NOMO-1 treated with DMSO at 0.1 percent for 48 hours (cell line): ENCODE data around the gene HOXA13.
A peak's percentile ranks its signal among the peaks of the same experiment; 100 is the strongest.

Experiments
- DNase-seq: peaks from one replicate; lab custom pipeline; 2025; ENCODE audit not compliant: unreplicated experiment; lab: John Stamatoyannopoulos, UW

HOXA13 gene

DNA sequence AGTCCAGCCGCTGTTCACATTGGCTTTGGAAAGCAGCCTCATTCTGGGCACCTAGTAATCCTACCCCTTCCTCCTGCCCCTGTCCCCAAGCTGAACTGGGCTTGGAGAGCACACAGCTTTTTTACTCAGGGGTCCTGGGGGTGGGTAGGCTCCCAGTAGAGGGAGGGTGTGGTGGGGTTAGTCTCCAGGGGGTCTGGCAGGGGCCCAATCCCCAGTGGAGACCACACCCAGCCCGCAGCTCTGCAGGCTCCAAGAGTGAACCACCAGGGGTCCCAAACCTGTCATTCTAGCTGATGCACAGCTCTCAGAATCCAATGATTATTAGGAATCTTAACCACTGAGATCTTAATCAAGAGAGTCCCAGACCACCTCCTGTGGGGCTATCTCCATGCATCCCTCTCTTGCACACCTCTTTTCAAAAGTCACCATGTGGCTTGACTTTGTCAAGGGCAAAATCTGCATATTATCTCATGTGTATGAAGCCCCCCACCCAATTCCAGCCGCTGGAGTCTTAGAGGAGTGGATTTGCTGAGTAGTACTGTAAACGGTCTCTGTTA lies 17.5 kb downstream of the HOXA13 start:
- DNase-seq = no peak

DNA sequence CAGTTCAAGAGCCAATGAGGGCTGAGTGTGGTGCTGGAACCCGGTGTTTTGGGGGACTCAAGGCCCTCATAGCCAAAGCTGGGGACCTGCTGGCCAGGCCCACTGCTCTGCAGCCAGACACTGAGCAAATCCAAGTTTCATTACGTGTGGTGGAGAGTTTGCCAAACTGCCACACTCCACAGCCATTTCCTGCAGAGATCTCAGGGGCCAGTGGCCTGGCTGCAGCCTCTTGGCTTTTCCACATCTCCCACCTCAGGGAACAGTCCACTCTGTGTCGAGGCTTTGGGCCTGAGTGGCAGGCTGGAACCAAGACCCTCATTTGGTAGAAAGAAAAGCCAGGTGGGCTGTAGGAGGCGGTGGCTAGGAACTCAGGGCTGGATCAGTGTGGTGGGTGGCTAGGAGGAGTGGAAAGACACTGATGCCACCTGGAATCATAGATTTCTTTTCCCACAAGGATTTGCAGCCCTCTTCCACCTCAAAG lies 18.1 kb downstream of the HOXA13 start:
- no peak for DNase-seq

DNA sequence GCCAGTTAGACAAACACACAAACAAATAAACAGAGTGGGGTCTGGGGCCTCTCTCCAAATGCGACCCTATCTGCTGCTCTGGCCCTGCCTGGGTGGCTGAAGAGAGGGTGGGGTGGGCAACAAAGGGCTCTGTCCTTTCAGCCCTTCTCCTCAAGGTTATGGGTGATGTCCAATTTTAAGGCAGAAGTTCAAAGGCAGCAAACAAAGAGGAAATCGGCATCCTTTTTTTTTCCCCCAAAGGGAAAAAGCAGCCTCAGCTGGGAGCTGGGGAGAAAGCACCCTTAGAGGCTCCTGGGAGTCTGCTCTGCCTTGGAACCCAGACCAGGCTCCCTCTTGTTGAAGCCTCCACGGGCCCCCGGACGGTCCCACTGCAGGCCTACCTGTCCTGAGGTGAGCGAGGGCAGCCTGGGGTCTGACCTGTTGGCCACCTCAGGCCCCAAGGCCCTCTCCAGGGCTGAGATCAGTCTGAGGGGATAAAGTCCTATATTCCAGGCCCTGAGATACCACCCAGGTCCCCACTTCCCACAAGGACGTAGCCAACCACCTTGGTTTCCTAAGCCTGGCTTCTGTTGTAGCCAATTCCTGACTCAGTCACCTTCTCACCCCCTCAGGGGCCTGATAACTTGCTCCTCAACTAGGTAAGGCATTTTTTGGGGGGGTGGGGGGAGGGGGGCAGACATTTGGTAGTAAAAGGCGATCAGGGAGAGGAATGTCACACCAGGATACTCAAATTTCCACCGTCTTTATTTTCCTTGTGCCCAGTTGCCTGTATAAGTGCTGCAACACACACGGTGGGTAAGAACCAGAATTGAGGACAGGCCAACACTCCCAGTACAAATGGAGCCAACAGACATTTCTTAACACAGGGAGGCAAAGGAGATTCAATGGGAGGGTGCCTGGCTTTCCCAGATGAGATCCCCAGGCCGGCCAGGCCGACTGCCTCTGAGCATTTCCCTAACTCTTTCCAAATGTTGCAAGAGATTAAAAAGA lies 19.2 kb downstream of the HOXA13 start:
- DNase-seq = no peak

DNA sequence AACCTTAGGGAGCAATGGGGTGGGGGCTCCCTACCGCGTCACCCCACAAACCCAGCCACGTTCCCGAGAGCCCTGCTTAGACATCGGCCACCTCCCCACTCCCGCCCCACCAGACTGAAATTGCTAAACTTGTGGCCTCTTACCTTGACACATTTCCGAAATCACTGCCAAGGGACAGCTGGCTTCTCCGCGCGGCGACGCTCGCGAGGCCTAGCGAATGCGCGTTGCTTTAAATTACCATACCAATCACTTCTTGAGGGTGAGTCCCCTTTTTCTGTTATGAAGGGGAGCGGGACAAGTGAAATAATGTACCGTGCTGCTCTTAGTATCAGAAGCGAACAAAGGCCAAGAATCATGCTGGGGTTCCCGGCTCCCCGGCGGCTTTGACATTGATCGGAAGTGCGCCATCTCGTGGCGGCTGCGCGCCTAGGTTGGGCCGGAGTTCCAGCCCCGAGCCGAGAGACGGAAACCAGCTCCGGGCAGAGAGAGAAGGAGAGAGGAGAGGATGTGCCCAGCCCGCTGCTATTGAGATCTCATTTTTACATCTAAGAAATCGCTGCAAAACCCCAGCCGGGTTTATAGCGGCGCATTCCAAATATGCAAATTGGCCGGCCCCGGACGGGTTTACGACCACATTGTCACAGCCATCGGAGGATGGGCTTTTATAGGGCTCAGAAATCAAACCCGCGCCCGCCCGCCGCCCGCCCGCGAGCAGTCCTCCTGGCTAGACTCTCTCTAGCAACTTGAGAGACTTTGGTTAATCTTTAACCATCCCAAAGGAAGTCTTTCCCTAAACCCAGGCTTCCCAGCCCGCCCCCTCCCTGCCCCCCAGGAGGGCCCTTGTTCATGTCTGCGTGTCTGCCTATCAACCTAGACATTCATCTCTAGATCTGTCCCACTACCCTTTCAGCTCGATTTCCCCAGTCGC lies 20.1 kb downstream of the HOXA13 start:
- DNase-seq = peak; percentile 73

DNA sequence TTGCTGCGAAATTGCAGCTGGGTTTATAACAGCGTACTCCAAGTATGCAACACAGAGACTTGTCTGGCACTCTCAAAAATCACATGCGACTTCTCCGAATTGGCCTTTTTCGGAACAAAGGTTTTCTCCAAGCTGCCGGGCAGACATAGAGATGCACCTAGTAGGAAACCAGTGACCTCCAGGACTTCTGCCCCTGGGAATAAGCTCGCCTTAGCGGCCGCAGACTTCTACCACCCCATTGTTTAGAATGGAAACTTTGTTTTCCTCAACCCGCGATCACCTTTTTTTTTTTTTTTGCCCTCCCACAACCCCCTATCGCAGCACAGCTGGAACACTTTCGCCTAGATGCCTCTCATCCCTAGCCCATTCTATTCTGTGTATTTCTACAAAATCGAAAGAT lies 20.9 kb downstream of the HOXA13 start:
- DNase-seq = no peak

DNA sequence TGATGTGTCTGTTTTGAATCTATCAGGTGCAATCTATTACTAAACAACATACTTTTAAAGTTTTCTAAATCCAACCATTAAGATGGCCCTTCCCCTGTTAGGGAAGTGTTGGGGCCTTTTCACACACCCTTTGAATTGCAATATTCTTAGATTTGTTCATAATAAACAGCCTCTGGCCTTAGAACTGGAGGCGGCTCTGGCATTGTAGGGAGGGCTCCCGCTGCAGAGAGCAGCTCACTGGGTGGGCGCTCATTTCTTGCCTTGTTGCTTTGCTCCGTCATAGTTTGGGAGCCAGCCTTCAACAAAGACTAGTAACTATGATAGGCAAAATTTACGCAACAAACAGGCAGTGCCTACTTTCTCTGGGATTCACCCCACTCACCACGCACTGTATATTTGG lies 21.5 kb downstream of the HOXA13 start:
- no peak for DNase-seq

DNA sequence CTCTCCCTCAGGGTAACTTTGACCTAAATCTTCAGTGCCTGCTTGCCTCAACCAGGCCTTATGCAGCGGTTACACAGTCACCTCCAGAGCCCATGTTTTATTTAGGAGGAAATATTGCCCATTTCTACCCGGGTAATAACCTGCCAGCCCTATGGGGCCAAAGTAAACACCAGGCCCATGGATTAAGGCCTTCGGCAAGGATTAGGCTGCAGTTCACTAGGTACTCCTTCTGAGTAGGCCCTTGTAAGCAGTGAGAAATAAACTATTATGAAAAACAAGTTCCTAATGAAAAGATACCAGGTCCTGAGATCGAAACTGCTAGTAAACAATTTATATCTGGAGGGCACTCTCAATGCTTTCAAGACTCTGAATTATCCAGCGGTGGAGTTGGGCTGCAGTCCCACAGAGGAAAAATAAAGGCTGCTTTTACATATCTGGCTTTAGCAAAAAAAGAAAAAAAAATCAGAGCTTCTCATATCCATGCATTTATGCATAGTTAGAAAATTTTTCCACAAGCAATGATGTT lies 22.0 kb downstream of the HOXA13 start:
- DNase-seq = no peak

DNA sequence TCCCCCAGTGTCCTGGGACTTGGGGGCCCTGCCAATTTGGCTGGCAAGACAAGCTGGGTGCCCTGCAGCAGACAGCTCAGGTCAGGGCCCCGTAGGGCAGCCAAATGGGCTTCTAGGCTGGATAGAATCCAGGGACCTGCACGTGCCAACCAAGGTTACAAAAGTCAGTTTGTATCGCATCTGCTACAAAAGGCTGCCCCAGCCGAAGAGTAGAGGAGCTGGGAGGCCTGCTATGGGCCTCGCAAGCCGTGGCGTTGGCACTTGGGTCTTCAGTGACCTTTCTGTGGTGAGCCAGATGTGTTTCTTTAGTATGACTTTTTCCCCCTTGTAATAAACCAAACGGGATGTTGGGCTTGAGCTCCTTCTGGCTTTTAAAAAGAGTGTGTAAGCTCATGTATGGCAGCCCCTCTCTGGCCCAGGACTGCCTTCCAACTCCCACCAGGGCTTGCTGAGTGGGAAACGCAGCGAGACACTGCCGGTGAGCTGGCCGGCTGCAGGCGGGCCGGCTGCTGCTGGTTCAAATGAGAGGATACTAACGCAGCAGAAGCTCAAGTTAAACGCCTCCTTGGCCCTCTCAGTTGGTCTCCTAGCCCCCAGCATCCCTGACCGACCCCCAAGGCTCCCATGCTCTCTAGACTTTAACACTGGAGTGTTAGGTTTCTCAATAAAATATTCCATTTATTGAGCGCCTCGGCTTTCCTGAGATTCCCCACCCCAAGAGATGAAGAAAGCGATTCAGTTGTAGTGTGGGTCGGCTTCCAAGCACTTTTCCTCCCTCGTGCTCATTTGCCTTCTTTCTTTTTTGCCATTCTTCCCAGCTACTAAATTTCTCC lies 22.7 kb downstream of the HOXA13 start:
- no peak for DNase-seq

DNA sequence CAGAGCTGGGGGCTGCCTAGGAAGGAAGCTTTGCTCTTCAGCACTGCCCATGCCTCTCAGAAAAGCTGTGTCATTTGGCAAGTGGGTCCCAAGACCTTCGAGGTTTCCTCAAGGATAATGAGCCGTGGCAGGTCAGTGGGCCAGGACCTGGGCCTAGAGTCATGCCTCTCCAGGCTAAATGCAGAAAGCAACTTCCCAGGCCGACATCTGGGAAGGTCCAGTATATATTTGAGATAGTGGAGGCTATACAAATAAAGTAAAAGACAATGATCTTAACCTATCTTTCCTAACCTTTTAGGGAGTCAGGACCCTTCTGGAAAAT lies 23.4 kb downstream of the HOXA13 start:
- no peak for DNase-seq

DNA sequence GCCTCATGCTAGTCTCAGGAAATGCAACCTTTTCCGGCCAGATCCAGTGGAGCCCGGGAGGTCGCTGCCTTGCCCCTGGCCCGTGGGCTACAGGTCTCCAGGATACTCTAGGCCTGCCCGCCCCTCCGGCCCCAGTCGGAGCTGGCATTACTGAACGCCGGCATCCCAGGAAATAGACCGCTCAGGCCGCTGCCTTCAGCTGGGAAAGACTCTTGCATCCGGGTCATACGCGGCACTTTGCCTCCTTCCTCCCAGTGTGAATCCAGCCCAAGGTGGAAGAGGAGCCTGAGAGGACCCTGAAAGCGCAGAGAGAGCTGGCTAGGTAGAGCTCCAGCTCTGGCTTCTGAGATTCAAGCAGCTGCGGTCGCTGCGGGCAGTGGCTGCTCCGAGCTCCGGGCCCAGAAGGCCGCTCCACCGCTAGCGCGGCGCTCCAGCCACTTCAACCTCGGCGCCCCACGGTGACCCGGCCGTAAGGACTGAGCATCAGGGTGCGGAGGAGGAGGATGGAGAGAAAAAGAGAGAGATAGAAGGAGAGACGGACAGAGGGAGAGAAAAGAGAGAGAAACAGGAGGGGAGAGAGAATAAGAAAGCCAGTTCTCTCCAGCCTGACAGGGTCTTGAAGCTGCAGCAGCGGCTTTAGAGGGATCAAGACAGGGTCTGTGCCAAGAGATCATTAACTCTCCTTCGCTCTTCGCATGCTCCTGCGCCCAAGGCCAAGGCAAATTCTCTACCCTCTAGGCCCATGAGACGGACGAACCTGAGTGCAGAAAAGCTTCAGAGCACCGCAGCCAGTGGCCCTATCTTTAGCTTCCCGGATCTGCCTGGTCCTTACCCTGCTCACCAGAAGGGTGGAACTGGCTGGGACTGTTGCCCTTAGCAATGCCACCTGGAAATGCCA lies 24.0 kb downstream of the HOXA13 start:
- DNase-seq = no peak

DNA sequence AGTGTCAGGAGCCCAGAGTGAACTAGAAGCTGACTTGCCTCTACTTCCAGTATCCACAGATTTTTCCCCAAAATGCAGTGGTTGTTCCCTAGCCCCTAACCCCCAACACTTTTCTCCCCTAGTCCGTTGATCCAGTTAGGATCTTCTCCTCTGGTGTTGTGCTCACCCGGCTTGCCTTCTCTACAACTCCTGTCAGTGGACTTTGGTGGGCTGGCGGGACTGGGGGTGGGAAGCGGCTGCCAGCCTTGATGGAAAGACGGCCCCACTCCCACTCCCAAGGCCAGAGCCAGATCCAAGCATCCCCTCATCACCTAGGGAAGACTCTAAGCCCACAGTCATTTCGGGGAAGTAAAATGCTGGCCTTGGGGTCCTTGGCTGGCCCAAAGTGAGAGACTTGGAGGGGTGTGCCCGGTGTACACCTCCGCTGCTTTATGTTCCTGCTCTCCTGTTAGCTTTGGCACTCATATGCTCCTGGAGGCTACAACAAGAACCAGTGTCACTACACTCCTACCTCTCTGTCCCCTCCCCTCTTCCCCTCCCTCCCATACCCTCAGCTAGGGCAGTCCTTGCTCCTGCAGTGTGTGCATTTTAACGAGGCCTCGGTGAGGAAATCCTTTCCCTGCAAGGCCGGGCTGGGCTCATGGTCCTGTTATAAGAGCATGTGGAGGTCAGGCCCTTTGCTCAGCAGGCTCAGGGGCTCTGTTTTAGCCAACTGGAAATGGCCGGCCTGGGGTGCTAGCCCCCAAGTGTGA lies 24.8 kb downstream of the HOXA13 start:
- peak; percentile 62 for DNase-seq

DNA sequence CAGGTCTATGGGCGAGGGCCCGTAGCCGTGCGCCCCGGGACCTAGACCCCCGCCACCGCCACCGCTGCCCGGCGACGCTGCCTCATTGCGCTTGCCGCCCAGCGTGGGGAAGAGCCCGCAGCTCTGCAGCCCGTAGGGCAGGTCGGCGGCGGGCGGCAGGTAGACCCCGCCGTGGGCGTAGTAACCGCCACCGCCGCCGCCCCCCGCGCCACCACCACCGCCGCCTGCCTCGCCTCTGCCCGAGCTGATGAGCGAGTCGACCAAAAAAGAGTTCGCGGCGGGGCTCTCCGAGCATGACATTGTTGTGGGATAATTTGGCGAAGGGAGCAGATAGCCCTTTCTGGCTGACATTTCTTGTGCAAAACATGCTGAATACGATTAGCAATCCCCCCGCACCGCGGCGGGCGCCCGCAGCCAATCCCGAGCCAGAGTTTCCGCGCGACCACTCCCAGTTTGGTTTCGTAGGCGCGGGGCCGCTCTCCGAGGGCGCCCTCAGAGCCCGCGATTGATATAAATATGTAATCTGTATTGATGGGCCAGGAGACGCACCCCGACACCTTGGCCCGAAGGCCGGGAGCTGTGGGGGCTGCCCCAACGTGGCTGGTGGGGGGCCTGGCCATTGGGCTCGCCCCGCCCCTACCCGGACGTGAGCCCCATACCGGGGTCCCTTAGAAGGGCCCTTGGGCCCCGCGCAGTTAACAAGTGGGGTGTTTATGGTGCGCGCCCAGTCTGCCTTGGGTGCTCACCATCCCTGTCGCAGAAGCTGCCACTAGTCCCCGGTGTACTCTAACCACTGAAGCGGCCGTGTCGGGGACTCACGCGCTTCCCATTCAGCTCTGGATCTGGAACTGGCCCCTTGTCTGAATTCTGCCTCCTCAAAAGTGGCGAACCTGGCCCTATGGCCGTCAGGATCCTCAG lies 25.7 kb downstream of the HOXA13 start, which contains the start of gene HOXA10:
TSS of gene HOXA10 (minus strand) at position 365 of the 918 bp plus-strand sequence. CDS start at position 351, 14 bp downstream.
- DNase-seq = peak; percentile 59

DNA sequence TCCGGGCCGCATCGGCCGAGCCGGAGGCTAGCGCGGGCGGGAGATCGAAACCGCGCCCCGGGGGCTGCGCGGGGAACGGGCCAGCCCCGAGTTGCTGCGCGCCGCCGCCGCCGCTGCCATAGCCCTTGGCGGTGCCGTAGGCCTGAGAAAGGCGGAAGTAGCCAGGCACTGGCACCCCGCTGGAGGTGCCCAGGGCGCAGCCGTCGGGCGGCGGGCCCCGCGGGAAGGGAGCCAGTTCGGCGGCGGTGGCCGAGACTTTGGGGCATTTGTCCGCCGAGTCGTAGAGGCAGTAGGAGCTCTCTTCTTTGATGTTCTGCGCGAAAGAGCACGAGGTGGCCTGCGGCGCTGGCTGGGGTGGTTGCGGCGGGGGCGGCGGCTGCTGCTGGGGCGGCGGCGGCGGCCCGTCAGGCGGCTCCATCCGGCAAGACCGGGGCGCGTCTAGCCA lies 26.4 kb downstream of the HOXA13 start:
- no peak for DNase-seq

DNA sequence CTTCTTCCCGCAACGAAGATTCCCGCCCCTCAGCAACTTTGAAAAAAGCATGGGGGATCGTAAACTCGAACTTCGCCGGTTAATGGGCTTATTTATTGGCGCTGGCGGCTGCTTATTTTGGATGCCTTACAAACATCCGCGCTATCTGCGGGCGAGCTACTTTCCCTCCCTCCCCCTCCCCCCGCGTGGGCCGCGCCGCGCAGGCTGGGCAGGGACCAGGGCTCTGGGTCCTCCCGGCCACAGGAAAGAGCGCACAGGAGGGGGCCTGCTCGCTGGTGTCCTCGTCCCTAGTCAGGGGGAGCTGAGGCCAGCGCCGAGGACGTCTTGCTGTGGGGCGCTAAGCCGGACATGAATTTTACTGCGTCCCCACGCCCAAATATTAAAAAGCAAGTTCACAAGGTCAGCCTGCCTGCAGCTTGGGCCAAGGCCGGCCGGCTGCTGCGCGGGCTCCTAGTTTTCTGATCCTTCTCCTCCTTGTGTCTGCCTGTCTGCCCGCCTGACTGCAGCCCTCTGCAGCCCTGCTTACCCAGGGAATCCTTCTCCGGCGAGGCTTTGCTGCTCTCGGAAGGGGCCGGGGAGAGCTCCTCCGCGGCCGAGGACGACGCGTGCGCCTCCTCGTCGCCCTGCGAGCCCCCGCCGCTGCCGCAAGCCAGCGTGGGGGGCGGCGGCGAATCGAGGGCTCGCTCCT lies 26.9 kb downstream of the HOXA13 start:
- no peak for DNase-seq

DNA sequence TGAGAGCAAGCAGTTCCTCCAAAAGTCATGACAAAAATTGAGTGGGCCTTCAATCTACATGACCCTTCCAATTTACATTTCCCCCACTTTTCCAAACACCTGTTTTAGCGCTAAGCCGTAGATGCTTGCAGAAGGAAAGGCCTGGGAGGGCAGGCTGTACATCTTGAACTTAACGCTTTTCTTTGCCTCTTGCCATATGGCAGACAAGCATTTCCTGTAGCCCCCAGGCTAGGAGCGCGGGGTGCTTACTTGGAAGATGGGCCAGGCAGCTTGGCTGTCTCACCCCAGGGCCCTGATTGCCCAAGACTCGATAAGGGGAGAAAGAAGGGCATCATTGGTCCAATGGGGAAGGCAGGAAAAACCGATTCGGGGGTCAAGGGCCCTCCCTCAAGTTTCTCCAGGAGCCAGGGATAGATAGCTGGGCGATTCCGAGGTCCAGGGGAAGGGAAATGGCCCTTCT lies 27.5 kb downstream of the HOXA13 start:
- DNase-seq = no peak

DNA sequence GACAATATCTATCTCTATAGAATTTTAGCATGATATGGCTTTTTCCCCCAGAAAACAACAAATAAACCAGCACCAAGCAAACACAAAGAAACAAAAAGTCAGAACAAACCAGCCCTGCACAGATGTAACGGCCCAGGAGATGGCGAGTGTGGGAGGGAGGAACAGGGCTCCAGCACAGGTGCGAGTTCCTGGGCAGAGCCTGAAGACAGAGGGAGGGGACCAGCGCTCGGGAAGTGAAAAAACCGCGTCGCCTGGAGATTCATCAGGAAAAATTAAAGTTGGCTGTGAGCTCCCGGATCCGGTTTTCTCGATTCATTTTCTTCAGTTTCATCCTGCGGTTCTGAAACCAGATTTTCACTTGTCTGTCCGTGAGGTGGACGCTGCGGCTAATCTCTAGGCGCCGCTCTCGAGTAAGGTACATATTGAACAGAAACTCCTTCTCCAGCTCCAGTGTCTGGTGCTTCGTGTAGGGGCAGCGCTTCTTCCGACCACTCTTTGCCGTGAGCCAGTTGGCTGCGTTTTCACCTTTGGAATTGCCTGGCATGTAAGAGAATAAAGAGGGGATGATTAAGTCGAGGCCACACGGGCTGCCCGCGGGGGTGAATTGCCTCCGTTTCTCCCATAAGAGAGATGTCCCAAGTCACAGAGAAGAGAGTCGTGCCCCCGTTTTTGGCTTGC lies 28.1 kb downstream of the HOXA13 start:
- no peak for DNase-seq
